GM21367 (cell line): Measurements from ENCODE around the gene KRT73.

Experiments used
- ATAC-seq: cut with Tn5 transposase; IDR thresholded peaks from one replicate; pipeline ENCODE4 v1.9.1; 2021; ENCODE audit not compliant: unreplicated experiment

Gene KRT73

GRCh38 chr12:52575256-52575655 lies 43.1 kb downstream of the KRT73 start:
- no peak for ATAC-seq

- ATAC-seq, result no peak
These were observed 44.6 kb downstream of the KRT73 start, which contains the start of gene KRT74 for GRCh38 chr12:52573743-52574142. Gene KRT74, minus strand, starts transcription at chr12:52573843. Its CDS starts 66 bp downstream, at chr12:52573777.

GRCh38 chr12:52573306-52573705 lies 45.1 kb downstream of the KRT73 start:
- ATAC-seq, result no peak

- no peak for ATAC-seq
These were observed 47.8 kb downstream of the KRT73 start for GRCh38 chr12:52570511-52570910.

- no peak for ATAC-seq
These were observed 50.2 kb downstream of the KRT73 start for GRCh38 chr12:52568111-52568510.

GRCh38 chr12:52566847-52567291 lies 51.5 kb downstream of the KRT73 start:
- ATAC-seq, result no peak

- ATAC-seq, result no peak
These were observed 53.8 kb downstream of the KRT73 start for GRCh38 chr12:52564582-52564981.

GRCh38 chr12:52561880-52562449 lies 56.4 kb downstream of the KRT73 start:
- ATAC-seq, result no peak

- ATAC-seq, result no peak
These were observed 58.4 kb downstream of the KRT73 start for GRCh38 chr12:52559979-52560378.

- ATAC-seq, result no peak
These were observed 59.4 kb downstream of the KRT73 start for GRCh38 chr12:52558781-52559445.
